ENCODE results near the gene SEC14L2. TPM values are rescaled to one million over a fixed set of nuclear protein-coding genes. Genes with fewer than 3 reads are reported as not detected.

The SEC14L2 gene
- total and polyA plus RNA-seq, 2 of the 8 experiments (the other 6 are each of a cell fraction or from before 2014, with no cell fraction given): 2.8 to 3.2 TPM

Small RNA genes within 50 kb of the gene (small RNA-seq; reads per million reads assigned to genes)
- not detected for gene AC004832.3 (ENCODE audit: insufficient read depth)
- gene RNU6-564P (ENCODE audit: insufficient read depth): not detected

Other genes starting within 250 kb of the SEC14L2 start
- 3.3 and 3.5 TPM in 2 replicates for gene LIF, start 150.3 kb upstream of the SEC14L2 start, total RNA-seq (2021; fragmentation: NEBNext Ultra II Directional; extraction: Animal tissue kit (Norgen Biotek cat#: 25700))
- gene LIF, start 150.3 kb upstream of the SEC14L2 start, polyA plus RNA-seq (2011; rRNA removed): 3.3 and 4.1 TPM in 2 replicates
- gene OSM, start 130.2 kb upstream of the SEC14L2 start, total RNA-seq (2021; fragmentation: NEBNext Ultra II Directional; extraction: Animal tissue kit (Norgen Biotek cat#: 25700)): not detected in 2 replicates
- gene OSM, start 130.2 kb upstream of the SEC14L2 start, polyA plus RNA-seq (2011; rRNA removed): not detected in 2 replicates
- gene CASTOR1, start 107.5 kb upstream of the SEC14L2 start, total RNA-seq (2021; fragmentation: NEBNext Ultra II Directional; extraction: Animal tissue kit (Norgen Biotek cat#: 25700)): 8.4 and 10.3 TPM in 2 replicates
- gene CASTOR1, start 107.5 kb upstream of the SEC14L2 start, polyA plus RNA-seq (2011; rRNA removed): 36.0 and 44.6 TPM in 2 replicates
- 5.4 and 6.5 TPM in 2 replicates for gene TBC1D10A, start 70.1 kb upstream of the SEC14L2 start, total RNA-seq (2021; fragmentation: NEBNext Ultra II Directional; extraction: Animal tissue kit (Norgen Biotek cat#: 25700))
- 7.0 and 11.3 TPM in 2 replicates for gene TBC1D10A, start 70.1 kb upstream of the SEC14L2 start, polyA plus RNA-seq (2011; rRNA removed)
- gene SF3A1, start 40.1 kb upstream of the SEC14L2 start, total RNA-seq (2021; fragmentation: NEBNext Ultra II Directional; extraction: Animal tissue kit (Norgen Biotek cat#: 25700)): 275 and 285 TPM in 2 replicates
- 27.8 and 83.8 TPM in 2 replicates for gene SF3A1, start 40.1 kb upstream of the SEC14L2 start, polyA plus RNA-seq (2011; rRNA removed)
- gene CCDC157, start 40.0 kb upstream of the SEC14L2 start, total RNA-seq (2021; fragmentation: NEBNext Ultra II Directional; extraction: Animal tissue kit (Norgen Biotek cat#: 25700)): 4.1 and 4.8 TPM in 2 replicates
- gene CCDC157, start 40.0 kb upstream of the SEC14L2 start, polyA plus RNA-seq (2011; rRNA removed): 8.4 and 9.4 TPM in 2 replicates
- gene RNF215, start 9.6 kb upstream of the SEC14L2 start, total RNA-seq (2021; fragmentation: NEBNext Ultra II Directional; extraction: Animal tissue kit (Norgen Biotek cat#: 25700)): 15.3 and 19.0 TPM in 2 replicates
- gene RNF215, start 9.6 kb upstream of the SEC14L2 start, polyA plus RNA-seq (2011; rRNA removed): 13.1 and 16.4 TPM in 2 replicates
- 59.8 and 66.4 TPM in 2 replicates for gene MTFP1, start 28.8 kb downstream of the SEC14L2 start, total RNA-seq (2021; fragmentation: NEBNext Ultra II Directional; extraction: Animal tissue kit (Norgen Biotek cat#: 25700))
- gene MTFP1, start 28.8 kb downstream of the SEC14L2 start, polyA plus RNA-seq (2011; rRNA removed): 98.8 and 120 TPM in 2 replicates
- not detected in 2 replicates for gene SEC14L3, start 75.0 kb downstream of the SEC14L2 start, total RNA-seq (2021; fragmentation: NEBNext Ultra II Directional; extraction: Animal tissue kit (Norgen Biotek cat#: 25700))
- gene SEC14L3, start 75.0 kb downstream of the SEC14L2 start, polyA plus RNA-seq (2011; rRNA removed): not detected in 2 replicates
- 3.9 and 4.9 TPM in 2 replicates for gene SEC14L4, start 108.7 kb downstream of the SEC14L2 start, total RNA-seq (2021; fragmentation: NEBNext Ultra II Directional; extraction: Animal tissue kit (Norgen Biotek cat#: 25700))
- gene SEC14L4, start 108.7 kb downstream of the SEC14L2 start, polyA plus RNA-seq (2011; rRNA removed): 2.6 and 2.9 TPM in 2 replicates
- gene SEC14L6, start 149.7 kb downstream of the SEC14L2 start, total RNA-seq (2021; fragmentation: NEBNext Ultra II Directional; extraction: Animal tissue kit (Norgen Biotek cat#: 25700)): 0.63 and 0.80 TPM in 2 replicates
- gene SEC14L6, start 149.7 kb downstream of the SEC14L2 start, polyA plus RNA-seq (2011; rRNA removed): 1.9 and 2.1 TPM in 2 replicates
- 10.5 and 11.0 TPM in 2 replicates for gene GAL3ST1, start 177.6 kb downstream of the SEC14L2 start, total RNA-seq (2021; fragmentation: NEBNext Ultra II Directional; extraction: Animal tissue kit (Norgen Biotek cat#: 25700))
- gene GAL3ST1, start 177.6 kb downstream of the SEC14L2 start, polyA plus RNA-seq (2011; rRNA removed): 32.1 and 32.5 TPM in 2 replicates
- gene PES1, start 194.9 kb downstream of the SEC14L2 start, total RNA-seq (2021; fragmentation: NEBNext Ultra II Directional; extraction: Animal tissue kit (Norgen Biotek cat#: 25700)): 121 and 133 TPM in 2 replicates
- 191 and 247 TPM in 2 replicates for gene PES1, start 194.9 kb downstream of the SEC14L2 start, polyA plus RNA-seq (2011; rRNA removed)
- 30.0 and 36.2 TPM in 2 replicates for gene TCN2, start 210.2 kb downstream of the SEC14L2 start, total RNA-seq (2021; fragmentation: NEBNext Ultra II Directional; extraction: Animal tissue kit (Norgen Biotek cat#: 25700))
- 87.8 and 91.7 TPM in 2 replicates for gene TCN2, start 210.2 kb downstream of the SEC14L2 start, polyA plus RNA-seq (2011; rRNA removed)
- gene SLC35E4, start 238.8 kb downstream of the SEC14L2 start, total RNA-seq (2021; fragmentation: NEBNext Ultra II Directional; extraction: Animal tissue kit (Norgen Biotek cat#: 25700)): 5.1 TPM in 2 replicates
- gene SLC35E4, start 238.8 kb downstream of the SEC14L2 start, polyA plus RNA-seq (2011; rRNA removed): 5.6 and 7.8 TPM in 2 replicates